ENCODE data around the gene ZNF644.

GRCh38 chr1:90990779-90991178, 31.1 kb downstream of the ZNF644 start:
- TF ChIP-seq CTCF (IDR thresholded peaks at IDR 0.05 in 4 of 5, conservative IDR thresholded peaks at IDR 0.05 in 1 of 5), result no peak
- no peak for TF ChIP-seq POLR2A (IDR thresholded peaks at IDR 0.05)

Data from gastrocnemius medialis (tissue), 4 donors.